Common myeloid progenitor, CD34-positive (primary cell): ENCODE measurements around the gene NTHL1.
A peak's percentile ranks its signal among the peaks of the same experiment; 100 is the strongest.

Experiments used
- CTCF ChIA-PET: fragments of 350-600 bp; sonication (Branson Sonifier 250); formaldehyde crosslinking; loops from one replicate; lab custom pipeline; 2021; ENCODE audit warnings: antibody characterized with exemption; lab: Charles Lee
- POLR2A ChIA-PET: fragments of 350-600 bp; sonication (Branson Sonifier 250); formaldehyde crosslinking; loops from one replicate; lab custom pipeline; 2021; ENCODE audit warnings: antibody characterized with exemption; lab: Charles Lee
- DNase-seq, 3 donors: peaks; one replicate each; pipeline versions ENCODE4 v3.0.0 to v3.0.0-alpha.2; 2013
- H3K27ac ChIP-seq, 2 experiments: 1 replicate in 1 of 2; 2 replicates in 1 of 2; pipeline ENCODE4 v1.7.0; 2013; ENCODE audit warnings: inconsistent platforms in 2 of 2, low read length in 2 of 2, mild to moderate bottlenecking in 2 of 2, low read depth in 1 of 2, moderate library complexity in 1 of 2; ENCODE audit not compliant: severe bottlenecking in 2 of 2, insufficient read depth in 1 of 2, poor library complexity in 1 of 2
- H3K27me3 ChIP-seq, 5 experiments: replicated peaks in 2 of 5; 1 replicate in 3 of 5; 2 replicates in 2 of 5; pipeline versions ENCODE4 v1.6.1 to v1.7.0; 2013; ENCODE audit warnings: low read length in 4 of 5, mild to moderate bottlenecking in 2 of 5, moderate library complexity in 2 of 5, inconsistent platforms in 1 of 5; ENCODE audit not compliant: insufficient read depth in 5 of 5, control insufficient read depth in 4 of 5
- H3K36me3 ChIP-seq, 4 experiments: 1 replicate in 2 of 4; 2 replicates in 2 of 4; pipeline versions ENCODE4 v1.6.1 to v1.7.0; 2013; ENCODE audit warnings: low read length in 3 of 4, control low read depth in 1 of 4, mild to moderate bottlenecking in 1 of 4; ENCODE audit not compliant: control insufficient read depth in 4 of 4, insufficient read depth in 4 of 4
- H3K4me1 ChIP-seq, 4 experiments: 1 replicate in 3 of 4; 2 replicates in 1 of 4; pipeline versions ENCODE4 v1.6.1 to v1.7.1; 2013; ENCODE audit warnings: low read length in 3 of 4, mild to moderate bottlenecking in 3 of 4, control low read depth in 1 of 4, inconsistent platforms in 1 of 4, moderate library complexity in 1 of 4; ENCODE audit not compliant: control insufficient read depth in 4 of 4, insufficient read depth in 4 of 4; ENCODE audit errors: control extremely low read depth in 1 of 4
- H3K4me3 ChIP-seq, 7 experiments: 1 replicate in 4 of 7; 2 replicates in 3 of 7; pipeline versions ENCODE4 v1.5.1 to v1.7.0; 2013; ENCODE audit warnings: mild to moderate bottlenecking in 7 of 7, low read length in 6 of 7, moderate library complexity in 6 of 7, inconsistent platforms in 2 of 7, low read depth in 2 of 7, control low read depth in 1 of 7; ENCODE audit not compliant: insufficient read depth in 4 of 7, control insufficient read depth in 1 of 7; ENCODE audit errors: extremely low read depth in 1 of 7
- H3K9me3 ChIP-seq, 5 experiments: 1 replicate in 4 of 5; 2 replicates in 1 of 5; pipeline versions ENCODE4 v1.6.1 to v1.7.1; 2013; ENCODE audit warnings: low read length in 4 of 5, mild to moderate bottlenecking in 2 of 5, inconsistent platforms in 1 of 5, low read depth in 1 of 5, moderate library complexity in 1 of 5; ENCODE audit not compliant: control insufficient read depth in 4 of 5, insufficient read depth in 2 of 5; ENCODE audit errors: control extremely low read depth in 1 of 5
- WGBS: methylation state at CpG from one replicate; pipeline ENCODE4 v1.1.5; 2013; ENCODE audit not compliant: insufficient coverage; 5-methylcytosine and 5-hydroxymethylcytosine counted together

The NTHL1 gene

GRCh38 chr16:2048116-2048543 lies 496 bp upstream of the NTHL1 start:
- H3K4me1 ChIP-seq, result peaks cover 2 to 41% (median 33%) of the 10 kb centered on the region in 4 experiments
- ChIA-PET POLR2A (interaction anchor here (0.7 to 1.6 kb wide), 3 partner anchors 9 to 107 kb away, joined by 4 to 6 read pairs (median 4); partner anchors contain the start of gene TRAF7), CTCF (interaction anchor here (0.7 to 3.3 kb wide), 10 partner anchors 11 to 103 kb away, joined by 3 to 12 read pairs (median 4); partner anchors contain the start of gene NPW)
- H3K9me3 ChIP-seq, result no peaks in the 10 kb centered on the region
- H3K4me3 ChIP-seq, result peak overlapping the region; percentile 75 to 93 (median 88)
- H3K27ac ChIP-seq, result peak overlapping the region; percentile 30 to 83
- H3K36me3 ChIP-seq, result peaks cover 2 to 28% (median 20%) of the 10 kb centered on the region in 4 experiments
- 0% methylated on average over 27 of the region's 30 CpGs for WGBS
- H3K27me3 ChIP-seq, result no peaks in the 10 kb centered on the region
- DNase-seq, result peak in 1 of 3 donors; percentile 19

GRCh38 chr16:2046893-2047329 lies 723 bp downstream of the NTHL1 start:
- H3K9me3 ChIP-seq, result no peaks in the 10 kb centered on the region
- ChIA-PET POLR2A (interaction anchor here (1.3 to 1.6 kb wide), 2 partner anchors 20 to 108 kb away, joined by 3 to 6 read pairs; partner anchors contain the start of gene TRAF7), CTCF (interaction anchor here (0.6 to 3.3 kb wide), 7 partner anchors 14 to 244 kb away, joined by 3 to 12 read pairs (median 4); no protein-coding TSS in a partner anchor)
- H3K4me3 ChIP-seq, result peak overlapping the region; percentile 75 to 93 (median 88)
- H3K4me1 ChIP-seq, result peaks cover 2 to 48% (median 34%) of the 10 kb centered on the region in 4 experiments
- peak overlapping the region in 1 of 2 experiments; percentile 34 for H3K27ac ChIP-seq
- DNase-seq, result no peak
- WGBS, result 19% methylated on average over 6 of the region's 8 CpGs
- no peaks in the 10 kb centered on the region for H3K27me3 ChIP-seq
- peaks cover 2 to 19% (median 12%) of the 10 kb centered on the region in 4 experiments for H3K36me3 ChIP-seq

GRCh38 chr16:2045965-2046892 lies 1.4 kb downstream of the NTHL1 start:
- peak overlapping the region in 3 of 7 experiments; percentile 88 to 93 (median 92) for H3K4me3 ChIP-seq
- no peak for DNase-seq
- ChIA-PET CTCF (interaction anchor here (0.8 to 3.3 kb wide), 5 partner anchors 15 to 94 kb away, joined by 3 to 12 read pairs (median 4); no protein-coding TSS in a partner anchor), POLR2A (interaction anchor here (1.3 to 1.6 kb wide), 2 partner anchors 19 to 109 kb away, joined by 3 to 6 read pairs; partner anchors contain the start of gene TRAF7)
- H3K27ac ChIP-seq, result no peak overlapping the region
- WGBS, result 97% methylated on average over 16 of the region's 21 CpGs
- no peaks in the 10 kb centered on the region for H3K9me3 ChIP-seq
- H3K27me3 ChIP-seq, result no peaks in the 10 kb centered on the region
- H3K4me1 ChIP-seq, result peaks cover 2 to 48% (median 34%) of the 10 kb centered on the region in 4 experiments
- peaks cover 0 to 16% (median 6%) of the 10 kb centered on the region in 4 experiments for H3K36me3 ChIP-seq

GRCh38 chr16:2044541-2044940 lies 3.1 kb downstream of the NTHL1 start:
- no peak for DNase-seq
- Histone ChIP-seq H3K27ac (no peak overlapping the region), H3K4me3 (peak overlapping the region in 3 of 7 experiments; percentile 36 to 50 (median 50)), H3K27me3 (no peaks in the 10 kb centered on the region), H3K9me3 (no peaks in the 10 kb centered on the region), H3K36me3 (peaks cover 0 to 13% (median 3%) of the 10 kb centered on the region in 4 experiments), H3K4me1 (peaks cover 2 to 48% (median 36%) of the 10 kb centered on the region in 4 experiments)
- WGBS, result 97% methylated on average over 7 of the region's 22 CpGs
- CTCF ChIA-PET, result interaction anchor here (1.3 to 1.5 kb wide), 2 partner anchors 21 to 96 kb away, joined by 3 to 4 read pairs; no protein-coding TSS in a partner anchor
- POLR2A ChIA-PET, result interaction anchor here (0.7 kb wide), 1 partner anchor 11 kb away, joined by 3 read pairs; no protein-coding TSS in a partner anchor

DNA sequence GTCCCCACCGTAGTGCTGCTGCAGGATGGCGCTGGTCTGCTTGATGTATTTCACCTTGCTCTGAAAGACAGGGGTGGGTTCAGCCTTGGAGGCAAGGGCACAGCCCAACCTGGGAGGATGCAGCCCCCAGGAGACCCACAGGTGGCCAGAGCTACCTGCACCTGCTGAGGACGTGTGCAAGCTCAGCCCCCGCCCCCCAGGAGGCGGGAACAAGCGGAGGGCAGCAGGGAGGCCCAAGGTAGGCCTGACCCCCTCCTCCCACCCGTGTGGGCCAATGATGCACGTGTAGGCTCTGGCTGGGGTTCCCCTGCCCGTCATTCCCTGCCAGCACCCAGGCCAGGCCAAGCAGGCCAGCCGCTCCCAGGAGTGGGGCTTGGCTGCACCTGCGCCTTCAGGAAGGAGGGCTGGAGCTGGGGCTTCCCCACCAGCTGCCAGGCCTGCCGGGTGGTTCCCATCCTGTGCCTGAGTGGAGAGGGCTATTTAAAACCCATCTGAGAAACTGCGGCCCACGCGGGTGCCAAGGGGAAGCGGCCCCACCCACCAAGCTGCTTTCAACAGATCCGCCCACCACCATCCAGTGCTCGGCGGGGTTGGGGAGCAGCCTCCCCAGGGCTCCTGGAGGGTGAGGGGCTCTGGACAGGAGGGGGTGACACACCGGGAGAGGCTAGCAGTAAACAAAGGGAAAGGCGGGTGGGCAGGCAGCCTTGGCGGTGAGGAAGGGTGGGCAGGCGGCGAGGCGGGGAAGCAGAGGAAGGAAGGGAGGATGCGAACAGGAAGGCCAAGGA lies 3.8 kb downstream of the NTHL1 start:
- ChIA-PET CTCF (interaction anchor here (0.7 to 1.5 kb wide), 4 partner anchors 12 to 97 kb away, joined by 3 to 4 read pairs (median 3); no protein-coding TSS in a partner anchor), POLR2A (no interaction called here)
- H3K4me1 ChIP-seq, result peaks cover 2 to 48% (median 38%) of the 10 kb centered on the region in 4 experiments

GRCh38 chr16:2042986-2043666 lies 4.5 kb downstream of the NTHL1 start:
- POLR2A ChIA-PET, result no interaction called here
- H3K4me3 ChIP-seq, result no peak overlapping the region

More for the DNA sequence above, 3.8 kb downstream of the NTHL1 start:
- DNase-seq, result peak in 2 of 3 donors; percentile 61 to 62
- Histone ChIP-seq H3K36me3 (peaks cover 0 to 13% (median 3%) of the 10 kb centered on the region in 4 experiments), H3K4me3 (peak overlapping the region in 3 of 7 experiments; percentile 36 to 50 (median 50)), H3K9me3 (no peaks in the 10 kb centered on the region), H3K27me3 (no peaks in the 10 kb centered on the region), H3K27ac (no peak overlapping the region)
- WGBS, result 48% methylated on average over 16 of the region's 26 CpGs

More at GRCh38 chr16:2042986-2043666, 4.5 kb downstream of the NTHL1 start:
- WGBS, result 90% methylated on average over 8 of the region's 11 CpGs
- CTCF ChIA-PET, result interaction anchor here (0.7 to 1.5 kb wide), 3 partner anchors 11 to 97 kb away, joined by 3 to 4 read pairs (median 3); no protein-coding TSS in a partner anchor
- Histone ChIP-seq H3K27me3 (no peaks in the 10 kb centered on the region), H3K4me1 (peaks cover 0 to 41% (median 31%) of the 10 kb centered on the region in 4 experiments), H3K27ac (no peak overlapping the region), H3K9me3 (no peaks in the 10 kb centered on the region), H3K36me3 (peaks cover 0 to 13% (median 3%) of the 10 kb centered on the region in 4 experiments)
- DNase-seq, result no peak
